Measurements from ENCODE around the gene GAS6.
"Not testable (repeated sequence)": the region's sequence is repeated elsewhere in the genome, so short reads cannot be mapped to it uniquely, and the experiment has no call there.

GAS6 gene

GRCh38 chr13:113863524-113864272, at the start of gene GAS6:
GAS6 (minus strand) TSS chr13:113864076; CDS start chr13:113863920, 156 bp downstream.
- no peak for FAIRE-seq

GRCh38 chr13:113913408-113913807, 49.5 kb upstream of the GAS6 start:
- FAIRE-seq: not testable (repeated sequence)

- FAIRE-seq: no peak
These were observed 48.7 kb upstream of the GAS6 start for GRCh38 chr13:113912596-113912995.

- FAIRE-seq: no peak
These were observed 44.0 kb upstream of the GAS6 start for GRCh38 chr13:113907635-113908617.

- FAIRE-seq: no peak
These were observed 42.7 kb upstream of the GAS6 start for GRCh38 chr13:113906571-113906970.

- no peak for FAIRE-seq
These were observed 42.1 kb upstream of the GAS6 start for GRCh38 chr13:113905942-113906341.

GRCh38 chr13:113905018-113905417, 41.1 kb upstream of the GAS6 start:
- no peak for FAIRE-seq

- FAIRE-seq: no peak
These were observed 40.5 kb upstream of the GAS6 start for GRCh38 chr13:113904411-113904810.

GRCh38 chr13:113903912-113904311, 40.0 kb upstream of the GAS6 start:
- FAIRE-seq: no peak

GRCh38 chr13:113902986-113903775, 39.3 kb upstream of the GAS6 start:
- no peak for FAIRE-seq

- no peak for FAIRE-seq
These were observed 38.6 kb upstream of the GAS6 start for GRCh38 chr13:113902481-113902880.

- no peak for FAIRE-seq
These were observed 37.8 kb upstream of the GAS6 start for GRCh38 chr13:113901642-113902041.

GRCh38 chr13:113901231-113901630, 37.4 kb upstream of the GAS6 start:
- no peak for FAIRE-seq

GRCh38 chr13:113900646-113901045, 36.8 kb upstream of the GAS6 start:
- no peak for FAIRE-seq

- no peak for FAIRE-seq
These were observed 34.5 kb upstream of the GAS6 start for GRCh38 chr13:113898391-113898790.

- FAIRE-seq: no peak
These were observed 34.1 kb upstream of the GAS6 start for GRCh38 chr13:113897966-113898365.

- FAIRE-seq: no peak
These were observed 33.3 kb upstream of the GAS6 start for GRCh38 chr13:113897161-113897560.

- no peak for FAIRE-seq
These were observed 31.6 kb upstream of the GAS6 start for GRCh38 chr13:113895436-113895835.

GRCh38 chr13:113890774-113891480, 27.1 kb upstream of the GAS6 start:
- FAIRE-seq: no peak

- no peak for FAIRE-seq
These were observed 25.6 kb upstream of the GAS6 start for GRCh38 chr13:113889467-113889866.

GRCh38 chr13:113888701-113889330, 24.9 kb upstream of the GAS6 start:
- no peak for FAIRE-seq
